HepG2 (cell line): ENCODE results near the gene TMEM270. TPM values are rescaled to one million over a fixed set of nuclear protein-coding genes. Genes with fewer than 3 reads are reported as not detected.

Experiments
- ATAC-seq: fragments of 200-7000 bp; cut with Tn5 transposase; 3 replicates; pipeline ENCODE4 v1.9.1; 2020; ENCODE audit warnings: mild to moderate bottlenecking, moderate library complexity
- BruUV-seq: library from RNA; stranded (reverse); fragments of 400-500 nt; replicated peaks from 2 replicates; lab custom pipeline; 2021; lab: Mats Ljungman, UMichigan
- CTCF ChIA-PET: fragments of 300-600 bp; formaldehyde crosslinking; extraction: SDS; loops from one replicate; lab custom pipeline; 2021; ENCODE audit warnings: low total read pairs, inconsistent platforms, low intra/inter-chr PET ratio; lab: Yijun Ruan, JAX
- POLR2A ChIA-PET: fragments of 350-600 bp; sonication (Branson Sonifier 250); formaldehyde crosslinking; loops from one replicate; lab custom pipeline; 2020; ENCODE audit warnings: antibody characterized with exemption, inconsistent platforms; lab: Yijun Ruan, JAX
- DNase-seq: peaks from one replicate; pipeline ENCODE4 v3.0.0-alpha.2; 2015; ENCODE audit warnings: low spot score
- FAIRE-seq: peaks from 3 replicates; lab custom pipeline; 2011; peaks lifted over from hg19 to GRCh38; lab: Jason Lieb, UNC
- H2AFZ ChIP-seq: one replicate; pipeline ENCODE4 v1.6.1; 2011; ENCODE audit warnings: low read length, inconsistent platforms
- H3K27ac ChIP-seq: fragments of 300-600 bp; 3 replicates; pipeline ENCODE4 v1.8.0; 2011; ENCODE audit warnings: mixed run types, mild to moderate bottlenecking, mixed read lengths, low read length, inconsistent platforms; ENCODE audit not compliant: insufficient read depth; ENCODE audit errors: extremely low read length
- H3K27me3 ChIP-seq, 2 experiments: fragments of 200-600 bp in 1 of 2; 2 replicates in 1 of 2; 3 replicates in 1 of 2; pipeline versions ENCODE4 v1.6.0 to v1.8.0; 2011; ENCODE audit warnings: low read length in 2 of 2, mild to moderate bottlenecking in 2 of 2, moderate library complexity in 2 of 2, inconsistent platforms in 1 of 2; ENCODE audit not compliant: insufficient read depth in 2 of 2, control insufficient read depth in 1 of 2
- H3K36me3 ChIP-seq, 2 experiments: fragments of 200-600 bp in 1 of 2; replicated peaks in 1 of 2; 2 replicates in 1 of 2; 3 replicates in 1 of 2; pipeline versions ENCODE4 v1.5.1 to v1.8.0; 2011; ENCODE audit warnings: low read length in 2 of 2, inconsistent platforms in 1 of 2; ENCODE audit not compliant: insufficient read depth in 2 of 2, control insufficient read depth in 1 of 2
- H3K4me1 ChIP-seq: 2 replicates; pipeline ENCODE4 v1.5.1; 2012; ENCODE audit warnings: low read length, inconsistent platforms; ENCODE audit not compliant: insufficient read depth
- H3K4me2 ChIP-seq: 2 replicates; pipeline ENCODE4 v1.6.0; 2011; ENCODE audit warnings: low read depth, low read length, inconsistent platforms
- H3K4me3 ChIP-seq, 3 experiments: fragments of 200-600 bp in 1 of 3; sonication (generic), shearing (Covaris generic) in 1 of 3; replicated peaks in 1 of 3; 2 replicates each; pipeline ENCODE4 v1.5.1; 2011 to 2016; ENCODE audit warnings: low read length in 3 of 3, inconsistent platforms in 2 of 3, low read depth in 2 of 3, mild to moderate bottlenecking in 2 of 3, control low read depth in 1 of 3, mixed read lengths in 1 of 3; ENCODE audit not compliant: insufficient read depth in 1 of 3
- H3K79me2 ChIP-seq: one replicate; pipeline ENCODE4 v1.6.1; 2011; ENCODE audit warnings: low read length, inconsistent platforms; ENCODE audit not compliant: insufficient read depth
- H3K9ac ChIP-seq: 2 replicates; pipeline ENCODE4 v1.6.0; 2011; ENCODE audit warnings: mild to moderate bottlenecking, low read depth, low read length, inconsistent platforms; ENCODE audit not compliant: insufficient read depth
- H3K9me3 ChIP-seq: 2 replicates; pipeline ENCODE4 v1.5.1; 2012; ENCODE audit warnings: mild to moderate bottlenecking, low read length
- H4K20me1 ChIP-seq: 2 replicates; pipeline ENCODE4 v1.6.0; 2011; ENCODE audit warnings: inconsistent platforms, mild to moderate bottlenecking, low read length, moderate library complexity; ENCODE audit not compliant: insufficient read depth
- ATM ChIP-seq: fragments of 450-650 bp; IDR thresholded peaks from 2 replicates; pipeline ENCODE4 v1.7.1; 2017; ENCODE audit warnings: mild to moderate bottlenecking, borderline replicate concordance
- KDM2A ChIP-seq: sonication (generic); formaldehyde crosslinking; IDR thresholded peaks from 2 replicates; pipeline ENCODE4 v1.4.0; 2020; ENCODE audit warnings: low read depth, missing genetic modification reagents, borderline replicate concordance
- MEIS1 ChIP-seq: sonication (generic); formaldehyde crosslinking; IDR thresholded peaks from 2 replicates; pipeline ENCODE4 v1.9.0; 2021; ENCODE audit warnings: mild to moderate bottlenecking, missing genetic modification reagents, moderate library complexity, borderline replicate concordance
- MEIS2 ChIP-seq: sonication (generic); formaldehyde crosslinking; IDR thresholded peaks from 2 replicates; pipeline ENCODE4 v1.9.0; 2021; ENCODE audit warnings: mild to moderate bottlenecking, missing genetic modification reagents
- MXI1 ChIP-seq: IDR thresholded peaks from 3 replicates; pipeline ENCODE4 v1.6.1; 2012; ENCODE audit warnings: low read depth, low read length, inconsistent platforms, borderline replicate concordance
- NKX3-1 ChIP-seq: sonication (generic); formaldehyde crosslinking; IDR thresholded peaks from 2 replicates; pipeline ENCODE4 v1.5.0; 2020; ENCODE audit warnings: missing genetic modification reagents
- PATZ1 ChIP-seq: sonication (generic); formaldehyde crosslinking; IDR thresholded peaks from 2 replicates; pipeline ENCODE4 v1.4.0; 2020; ENCODE audit warnings: missing genetic modification reagents
- ZFP90 ChIP-seq: sonication (generic); formaldehyde crosslinking; IDR thresholded peaks from 2 replicates; pipeline ENCODE4 v1.8.0; 2022; ENCODE audit warnings: missing genetic modification reagents, mild to moderate bottlenecking, inconsistent platforms, borderline replicate concordance
- ZMYM2 ChIP-seq: sonication (generic); formaldehyde crosslinking; IDR thresholded peaks from 2 replicates; pipeline ENCODE4 v1.8.0; 2022; ENCODE audit warnings: mild to moderate bottlenecking, missing genetic modification reagents
- ZNF20 ChIP-seq: sonication (generic); formaldehyde crosslinking; IDR thresholded peaks from 2 replicates; pipeline ENCODE4 v1.4.0; 2020; ENCODE audit warnings: mild to moderate bottlenecking, moderate library complexity, missing genetic modification reagents
- ZNF281 ChIP-seq: sonication (generic); formaldehyde crosslinking; IDR thresholded peaks from 2 replicates; pipeline ENCODE4 v1.4.0; 2020; ENCODE audit warnings: missing genetic modification reagents, borderline replicate concordance
- ZNF644 ChIP-seq: IDR thresholded peaks from 2 replicates; pipeline ENCODE4 v1.6.1; 2016; ENCODE audit warnings: low read depth
- ZNF687 ChIP-seq: sonication (generic); formaldehyde crosslinking; IDR thresholded peaks from 2 replicates; pipeline ENCODE4 v1.5.1; 2020; ENCODE audit warnings: mild to moderate bottlenecking, missing genetic modification reagents, moderate library complexity
- ZNF784 ChIP-seq: sonication (generic); formaldehyde crosslinking; IDR thresholded peaks from 2 replicates; pipeline ENCODE4 v1.5.1; 2020; ENCODE audit warnings: missing genetic modification reagents, mild to moderate bottlenecking, borderline replicate concordance
- WGBS: methylation state at CpG from one replicate; pipeline ENCODE4 v1.1.6; 2017; ENCODE audit warnings: low lambda C conversion rate; 5-methylcytosine and 5-hydroxymethylcytosine counted together
- in situ Hi-C: cut with HindIII; loops from 2 replicates; pipeline ENCODE4 v1.10.0; 2017; ENCODE audit warnings: low pct_unique_long_range_greater_than_20kb; ENCODE audit not compliant: extremely low pct_ligation_motif_present
- intact Hi-C: fragments of 100-400 bp; cut with micrococcal nuclease; formaldehyde crosslinking; loops from one replicate; pipeline ENCODE4 v1.10.0; 2022; ENCODE audit not compliant: unreplicated experiment
- polyA plus RNA-seq, 8 experiments: library from polyadenylated mRNA; depleted of rRNA in 3 of 8; stranded (reverse) in 7 of 8; unstranded in 1 of 8; fragments of >200 nt; fragmentation: Illumina TruSeq in 4 of 8; extraction: Trizol in 4 of 8; gene quantifications; 2 replicates each; pipeline versions ENCODE4 v1.2.1 to v1.2.3, GENCODE V29; 2011 to 2016; ENCODE audit warnings: low read depth in 4 of 8, missing spikeins in 1 of 8, mixed read lengths in 1 of 8; ENCODE audit not compliant: insufficient read depth in 1 of 8
- total RNA-seq, 5 experiments: library from RNA; depleted of rRNA; stranded (reverse); fragments of >200 nt; fragmentation: Illumina TruSeq; extraction: Trizol; gene quantifications; 2 replicates each; pipeline ENCODE4 v1.2.3, GENCODE V29; 2016; ENCODE audit warnings: low read depth in 1 of 5

Gene TMEM270
- total and polyA plus RNA-seq, 2 of the 13 experiments (the other 11 are each of a cell fraction or from before 2014, with no cell fraction given), result not detected

- Histone ChIP-seq H3K4me3 (peak overlapping the region in 1 of 3 experiments; percentile 39; a peak in 1 of 6 replicates), H3K4me1 (peaks cover 61% of the 10 kb centered on the region), H3K36me3 (no peaks in the 10 kb centered on the region), H3K9ac (no peak overlapping the region), H3K27me3 (peaks cover 0 to 31% of the 10 kb centered on the region in 2 experiments; a peak in 3 of 5 replicates), H2AFZ (no peak overlapping the region), H4K20me1 (no peaks in the 10 kb centered on the region), H3K4me2 (peak overlapping the region; percentile 65), H3K79me2 (peaks cover 12% of the 10 kb centered on the region), H3K27ac (no peak overlapping the region), H3K9me3 (no peaks in the 10 kb centered on the region)
- ATAC-seq (no peak), DNase-seq (no peak), FAIRE-seq (no peak)
- intact Hi-C loops (loop anchor here (2.0 kb wide), 1 partner anchor 27 kb away; no protein-coding TSS in a partner anchor), in situ Hi-C loops (no loop called here)
- POLR2A ChIA-PET, result interaction anchor here (3.5 kb wide), 1 partner anchor 15 kb away, joined by 14 read pairs; the partner anchor contains the start of gene METTL27
- BruUV-seq, result no TSS peak
- CTCF ChIA-PET, result no interaction called here
- 10% methylated on average over 5 of the region's 11 CpGs for WGBS
- TF ChIP-seq NKX3-1 (CRISPR knock-in tag) (no peak), ZNF281 (CRISPR knock-in tag) (peak; percentile 67; the same call in 1 of the 2 replicates), ATM (no peak), ZNF644 (CRISPR knock-in tag) (no peak), ZNF784 (CRISPR knock-in tag) (no peak), MEIS1 (no peak), MXI1 (no peak), ZNF20 (CRISPR knock-in tag) (no peak), ZNF687 (0 out of 2 replicates have a peak, but pooled peaks have one; percentile 9), ZFP90 (CRISPR knock-in tag) (no peak), ZMYM2 (no peak), KDM2A (no peak), MEIS2 (CRISPR knock-in tag) (no peak), PATZ1 (CRISPR knock-in tag) (peak; percentile 62; the same call in 1 of the 2 replicates)
These were observed 33.3 kb upstream of the TMEM270 start for GRCh38 chr7:73827567-73828106.
